ENCODE data around the gene SLC17A8.

DNA sequence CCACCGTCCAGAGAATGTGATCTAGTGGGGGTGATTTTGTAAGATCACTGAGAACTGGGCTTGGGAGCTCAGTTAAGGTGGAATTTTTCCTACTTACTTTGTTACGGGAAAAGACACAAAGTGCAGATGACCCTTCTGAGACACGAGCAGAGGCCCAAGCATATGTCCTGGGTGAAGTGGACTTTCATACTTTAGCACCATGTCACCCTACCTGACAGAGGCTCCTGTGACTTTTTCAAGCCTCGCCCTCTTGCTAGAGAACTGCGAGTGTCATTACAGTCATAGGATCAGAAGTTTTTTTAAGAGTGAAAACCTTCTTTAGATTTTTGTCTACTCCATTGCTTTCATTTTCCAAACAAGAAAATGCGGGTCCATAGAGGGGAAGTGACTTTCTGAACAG, 56.1 kb downstream of the SLC17A8 start:
- TF ChIP-seq, protein P1, sequence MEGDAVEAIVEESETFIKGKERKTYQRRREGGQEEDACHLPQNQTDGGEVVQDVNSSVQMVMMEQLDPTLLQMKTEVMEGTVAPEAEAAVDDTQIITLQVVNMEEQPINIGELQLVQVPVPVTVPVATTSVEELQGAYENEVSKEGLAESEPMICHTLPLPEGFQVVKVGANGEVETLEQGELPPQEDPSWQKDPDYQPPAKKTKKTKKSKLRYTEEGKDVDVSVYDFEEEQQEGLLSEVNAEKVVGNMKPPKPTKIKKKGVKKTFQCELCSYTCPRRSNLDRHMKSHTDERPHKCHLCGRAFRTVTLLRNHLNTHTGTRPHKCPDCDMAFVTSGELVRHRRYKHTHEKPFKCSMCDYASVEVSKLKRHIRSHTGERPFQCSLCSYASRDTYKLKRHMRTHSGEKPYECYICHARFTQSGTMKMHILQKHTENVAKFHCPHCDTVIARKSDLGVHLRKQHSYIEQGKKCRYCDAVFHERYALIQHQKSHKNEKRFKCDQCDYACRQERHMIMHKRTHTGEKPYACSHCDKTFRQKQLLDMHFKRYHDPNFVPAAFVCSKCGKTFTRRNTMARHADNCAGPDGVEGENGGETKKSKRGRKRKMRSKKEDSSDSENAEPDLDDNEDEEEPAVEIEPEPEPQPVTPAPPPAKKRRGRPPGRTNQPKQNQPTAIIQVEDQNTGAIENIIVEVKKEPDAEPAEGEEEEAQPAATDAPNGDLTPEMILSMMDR (IDR thresholded peaks at IDR 0.05; ENCODE audit: extremely low read depth in 1 of 2, insufficient read depth in 1 of 2, low read depth in 1 of 2, low read length in 2 of 2) = no peak
- TF ChIP-seq POLR2AphosphoS5 (IDR thresholded peaks at IDR 0.05; ENCODE audit: insufficient read depth, low read depth, low read length) (no peak), POLR2A (IDR thresholded peaks at IDR 0.05; ENCODE audit: low read depth, low read length) (no peak), EZH2 (IDR thresholded peaks at IDR 0.05; ENCODE audit: borderline replicate concordance, low read depth, low read length, severe bottlenecking) (no peak), MYC (IDR thresholded peaks at IDR 0.05; ENCODE audit: low read depth, low read length) (no peak), JUN (IDR thresholded peaks at IDR 0.05; ENCODE audit: borderline replicate concordance, insufficient read depth, insufficient read length, low read depth) (no peak), FOS (IDR thresholded peaks at IDR 0.05; ENCODE audit: borderline replicate concordance, insufficient read depth, low read length) (no peak), GATA2 (IDR thresholded peaks at IDR 0.05; ENCODE audit: insufficient read depth, insufficient read length, low read depth, low read length) (no peak)
- TF ChIP-seq, protein P2, sequence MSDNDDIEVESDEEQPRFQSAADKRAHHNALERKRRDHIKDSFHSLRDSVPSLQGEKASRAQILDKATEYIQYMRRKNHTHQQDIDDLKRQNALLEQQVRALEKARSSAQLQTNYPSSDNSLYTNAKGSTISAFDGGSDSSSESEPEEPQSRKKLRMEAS (IDR thresholded peaks at IDR 0.05; ENCODE audit: insufficient read depth, insufficient read length) = no peak

Data from endothelial cell of umbilical vein (primary cell).